HG02840 (cell line): ENCODE data around the gene HOOK1.
"Not testable (repeated sequence)": the region's sequence is repeated elsewhere in the genome, so short reads cannot be mapped to it uniquely, and the experiment has no call there.

Experiments
- ATAC-seq: cut with Tn5 transposase; IDR thresholded peaks from one replicate; pipeline ENCODE4 v1.9.1; 2021; ENCODE audit warnings: mild to moderate bottlenecking, moderate library complexity, moderate number of reproducible peaks; ENCODE audit not compliant: unreplicated experiment, low FRiP score

Gene HOOK1

DNA sequence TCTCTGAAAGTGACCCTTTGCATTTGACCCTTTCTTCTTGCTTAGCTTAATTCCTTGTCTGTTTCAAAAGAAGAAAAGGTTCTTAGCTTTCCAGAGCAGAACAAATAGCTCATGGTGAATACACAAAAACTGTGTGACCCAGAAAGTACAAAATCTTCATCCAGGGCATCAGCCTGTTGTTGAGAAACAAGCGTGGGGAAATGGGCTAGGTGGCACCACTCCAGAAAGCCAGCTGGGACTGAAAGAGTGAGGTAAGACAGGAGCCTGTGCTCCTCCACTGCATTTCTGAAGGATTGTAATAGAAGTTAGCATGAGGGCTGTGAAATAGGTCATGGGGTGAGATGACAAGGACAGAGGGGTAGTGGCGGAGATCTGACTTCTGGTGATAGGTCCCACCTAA, 66.0 kb downstream of the HOOK1 start:
- no peak for ATAC-seq

DNA sequence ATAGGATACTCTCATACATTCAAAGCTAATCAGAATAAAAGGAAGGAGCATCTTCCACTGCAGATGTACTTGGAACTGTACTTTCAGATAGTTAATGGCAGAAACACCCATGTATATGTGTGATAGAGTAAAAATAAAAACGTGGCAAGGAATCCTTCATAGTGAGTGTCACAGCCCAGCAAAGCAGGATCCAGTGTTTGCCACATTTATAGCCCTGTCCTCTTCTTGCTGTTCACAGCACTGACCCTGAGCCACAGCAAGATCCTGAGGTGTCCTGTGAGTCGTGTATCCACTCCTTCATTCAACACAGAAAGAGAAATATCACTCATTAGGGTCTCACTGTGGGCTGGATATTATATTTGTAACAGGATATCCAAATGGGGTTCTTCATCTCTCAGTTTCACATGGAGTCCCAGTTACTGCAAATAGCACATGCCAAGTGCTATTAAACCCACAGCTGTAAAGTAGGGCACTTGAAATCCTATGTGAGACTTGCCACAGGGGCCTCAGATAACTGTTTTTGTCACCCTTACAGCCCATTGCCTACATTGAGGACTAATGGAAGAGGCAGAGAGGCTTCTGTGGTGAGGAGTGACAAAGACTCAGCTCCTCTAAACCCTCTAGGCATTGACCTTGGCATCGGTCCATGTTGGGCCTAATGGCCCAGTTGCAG, 70.5 kb downstream of the HOOK1 start:
- no peak for ATAC-seq

DNA sequence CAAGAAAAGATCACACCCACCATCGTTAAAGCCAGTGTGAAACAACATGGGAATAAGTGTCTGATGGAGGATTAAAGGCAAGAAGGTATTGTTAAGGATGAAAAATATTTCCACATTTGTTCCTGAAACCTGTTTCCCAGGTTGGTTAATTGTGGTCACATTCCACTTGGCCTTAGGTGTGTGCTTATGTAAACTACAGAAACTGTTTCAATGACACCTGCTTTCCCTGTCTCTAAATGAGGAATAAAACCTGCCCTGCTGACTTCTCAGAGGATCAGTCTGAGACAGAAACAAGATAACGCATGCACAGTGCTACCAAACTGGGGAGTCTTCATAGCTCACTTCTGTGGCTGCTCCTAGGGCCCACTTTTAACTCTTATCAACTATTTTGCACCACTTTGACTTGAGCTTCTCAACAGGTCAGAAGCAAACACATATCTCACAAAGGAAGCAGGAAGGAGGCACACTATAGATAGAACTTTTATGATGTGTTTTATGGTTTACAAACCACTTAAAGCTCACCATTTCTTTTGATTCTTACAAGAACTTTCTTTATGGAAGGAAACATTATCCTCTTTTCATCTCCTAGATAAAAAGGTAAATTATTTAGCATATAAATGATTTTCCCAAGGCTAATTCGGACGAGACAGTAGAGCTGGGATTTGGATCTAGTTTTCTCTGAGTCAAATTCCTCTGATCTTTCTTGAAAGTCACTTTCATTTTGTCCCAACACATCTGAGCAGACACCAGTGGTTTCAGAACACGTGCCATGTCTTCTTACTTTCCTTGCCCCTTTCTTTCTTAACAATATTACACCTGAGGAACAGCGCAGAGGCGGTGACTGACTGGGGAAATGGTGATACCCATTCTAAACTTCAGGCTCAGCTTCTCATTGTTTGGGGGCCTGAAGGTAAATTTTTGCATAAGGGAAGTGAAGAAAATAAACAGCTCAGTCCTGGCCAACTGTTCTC, 78.4 kb downstream of the HOOK1 start:
- ATAC-seq: no peak

DNA sequence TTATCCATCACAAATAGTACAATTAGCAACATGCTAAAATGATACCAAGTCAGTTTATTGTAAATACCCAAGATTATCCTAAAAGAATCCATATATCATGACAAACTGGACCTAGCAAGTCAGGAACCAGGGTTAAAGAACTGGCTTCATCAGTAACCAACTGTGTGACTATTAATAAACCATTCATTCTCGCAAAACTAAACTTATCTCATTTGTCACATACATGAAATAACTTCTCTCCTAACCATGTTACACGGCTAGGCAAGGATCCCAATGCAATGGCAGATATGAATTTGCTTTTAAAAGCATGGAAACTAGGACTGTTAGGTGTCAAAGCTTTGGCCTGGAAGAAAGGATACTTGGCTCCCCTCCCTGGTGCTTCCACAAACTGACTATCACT, 82.4 kb downstream of the HOOK1 start:
- ATAC-seq: no peak

DNA sequence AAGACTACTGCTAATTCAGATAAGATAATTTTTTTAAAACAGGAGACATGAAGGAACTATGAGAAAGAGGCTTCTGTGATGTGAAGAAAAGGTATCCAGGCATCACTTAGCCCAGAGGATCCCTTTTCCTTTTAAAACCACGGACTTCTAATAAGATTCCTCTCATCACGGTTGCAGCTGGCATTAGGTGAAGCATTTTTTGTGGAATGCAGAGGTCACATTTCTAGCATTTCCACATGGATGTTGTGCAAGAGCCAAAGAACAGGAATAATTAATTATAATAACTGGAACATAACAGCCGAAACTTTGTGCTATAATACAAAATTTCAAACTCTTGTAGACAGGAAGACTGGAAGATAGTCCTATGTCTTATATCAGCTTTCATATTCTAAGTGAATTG, 84.2 kb downstream of the HOOK1 start:
- no peak for ATAC-seq

DNA sequence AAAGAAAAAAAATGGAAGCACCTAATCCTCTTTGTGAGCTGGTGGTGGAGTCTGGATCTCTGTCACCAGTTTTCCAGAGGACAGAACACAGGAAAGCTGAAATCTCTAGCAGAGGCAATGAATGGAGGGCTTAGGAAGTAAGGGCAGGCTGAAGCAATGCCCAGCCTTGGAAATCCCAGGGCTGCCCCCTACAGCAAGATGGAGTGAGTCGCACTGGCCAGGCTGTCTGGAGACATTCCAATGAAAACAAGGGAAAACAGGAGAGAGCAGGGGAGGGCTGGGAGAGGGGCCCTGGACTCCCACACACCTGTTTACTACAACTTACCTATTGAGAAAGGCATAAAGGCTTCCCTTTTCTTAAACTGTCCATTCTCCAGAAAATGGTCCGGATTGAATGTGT, 85.9 kb downstream of the HOOK1 start:
- no peak for ATAC-seq

DNA sequence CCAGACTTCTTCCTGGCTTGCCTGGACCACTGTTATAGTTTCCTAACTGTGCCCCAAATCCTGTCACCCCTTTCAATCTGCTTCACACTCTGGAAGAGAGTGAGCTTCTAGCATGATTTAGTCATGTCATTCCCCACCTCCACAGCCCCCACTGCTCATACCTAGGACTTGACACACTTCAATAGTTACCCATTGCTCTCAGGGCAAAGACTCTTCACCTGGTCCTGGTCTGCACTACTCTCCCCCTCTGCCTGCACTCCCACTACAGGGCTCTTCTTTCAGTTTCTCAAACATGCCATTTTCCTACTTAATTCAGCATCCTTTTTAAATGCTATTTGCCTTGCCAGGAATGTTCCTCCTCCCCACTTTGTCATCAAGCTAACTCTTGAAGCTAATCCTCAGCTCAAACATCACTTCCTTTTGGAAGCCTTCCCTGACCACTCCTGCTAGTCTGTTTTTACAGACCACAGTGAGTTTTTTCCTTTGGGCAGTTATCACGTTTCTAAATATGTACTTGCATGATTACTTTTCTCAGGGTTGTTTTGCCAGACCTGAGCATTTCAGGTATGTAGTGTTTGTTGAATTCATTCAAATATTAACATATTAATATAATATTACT, 87.1 kb downstream of the HOOK1 start:
- ATAC-seq: no peak

DNA sequence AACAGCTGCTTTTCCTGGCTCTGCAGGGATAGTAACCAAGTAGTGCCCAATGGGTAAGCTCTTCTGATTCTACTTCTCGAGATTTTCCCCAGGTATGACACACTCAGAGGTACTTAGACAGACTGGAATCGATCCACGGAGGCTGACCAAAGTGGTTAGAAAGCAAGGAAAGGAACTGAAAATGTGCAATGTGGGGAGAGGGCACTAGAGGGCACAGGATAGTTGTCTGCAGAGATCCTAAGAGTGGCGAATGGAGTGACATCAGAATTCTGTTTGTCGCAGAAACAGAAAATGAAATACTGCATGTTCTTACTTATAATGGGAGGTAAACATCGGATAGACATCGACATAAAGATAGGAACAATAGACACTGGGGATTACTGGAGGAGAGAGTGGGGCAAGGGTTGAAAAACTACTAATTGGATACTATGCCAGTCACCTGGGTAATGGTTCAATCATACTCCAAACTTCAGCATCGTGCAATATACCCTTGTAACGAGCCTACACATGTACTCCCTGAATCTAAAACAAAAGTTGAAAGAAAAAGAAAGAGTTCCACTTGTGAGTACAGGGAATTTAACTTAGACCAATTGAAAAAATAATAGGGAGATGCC, 88.5 kb downstream of the HOOK1 start:
- ATAC-seq: no peak

DNA sequence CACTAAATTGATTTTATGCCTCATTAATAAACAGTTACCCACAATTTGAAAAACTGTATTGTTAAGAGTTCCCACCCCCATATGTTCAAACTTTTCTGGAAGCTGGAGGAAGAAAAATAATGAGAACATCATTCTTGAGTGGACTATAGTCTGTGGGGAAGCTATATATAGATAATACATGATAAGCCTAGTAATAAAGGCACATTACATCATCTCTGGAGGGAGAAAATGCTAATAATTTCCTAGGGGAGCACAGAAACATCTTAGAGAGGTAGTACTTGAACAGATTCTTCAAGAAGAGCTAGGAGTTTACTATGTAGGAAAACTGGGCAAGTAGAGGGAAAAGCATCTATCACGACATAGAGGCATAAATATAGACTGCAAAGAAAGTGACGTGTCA, 92.2 kb downstream of the HOOK1 start:
- ATAC-seq: no peak

DNA sequence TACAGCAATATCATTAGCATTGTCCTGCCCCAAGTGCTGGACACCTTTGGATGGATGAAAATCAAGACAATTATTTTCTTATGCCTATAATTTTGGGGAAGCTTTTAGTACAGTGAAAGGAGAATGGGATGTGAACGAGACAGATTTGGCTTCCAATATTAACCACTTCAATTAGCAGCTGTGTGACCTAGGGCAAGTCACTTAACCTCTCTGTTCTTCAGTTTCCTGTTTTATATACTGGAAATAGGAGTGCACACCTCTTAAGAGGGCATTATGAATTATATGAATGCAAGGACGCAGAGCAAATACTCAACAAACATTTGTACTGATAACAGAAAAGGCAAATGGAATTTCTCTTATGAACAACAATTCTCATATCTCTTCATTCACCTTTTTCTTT, 93.3 kb downstream of the HOOK1 start:
- ATAC-seq: no peak

DNA sequence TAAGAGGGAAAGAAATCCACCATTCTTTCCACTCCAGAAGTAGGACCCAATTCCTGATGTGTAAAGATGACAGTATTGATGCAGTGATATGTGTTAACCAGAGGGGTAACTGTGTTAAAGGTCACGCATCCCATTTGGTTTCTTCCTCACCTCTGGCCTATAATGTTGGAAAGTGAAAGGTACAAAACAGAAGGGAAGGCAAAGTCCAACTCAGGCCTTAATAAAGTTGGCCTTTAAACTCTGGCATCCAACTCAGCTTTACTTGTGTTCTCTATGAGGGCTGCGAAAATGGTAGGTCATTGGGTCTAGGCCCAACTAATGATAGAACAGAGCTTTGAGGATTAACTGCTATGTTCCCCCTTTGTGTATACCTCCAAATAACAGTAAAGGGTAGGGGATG, 93.9 kb downstream of the HOOK1 start:
- no peak for ATAC-seq

DNA sequence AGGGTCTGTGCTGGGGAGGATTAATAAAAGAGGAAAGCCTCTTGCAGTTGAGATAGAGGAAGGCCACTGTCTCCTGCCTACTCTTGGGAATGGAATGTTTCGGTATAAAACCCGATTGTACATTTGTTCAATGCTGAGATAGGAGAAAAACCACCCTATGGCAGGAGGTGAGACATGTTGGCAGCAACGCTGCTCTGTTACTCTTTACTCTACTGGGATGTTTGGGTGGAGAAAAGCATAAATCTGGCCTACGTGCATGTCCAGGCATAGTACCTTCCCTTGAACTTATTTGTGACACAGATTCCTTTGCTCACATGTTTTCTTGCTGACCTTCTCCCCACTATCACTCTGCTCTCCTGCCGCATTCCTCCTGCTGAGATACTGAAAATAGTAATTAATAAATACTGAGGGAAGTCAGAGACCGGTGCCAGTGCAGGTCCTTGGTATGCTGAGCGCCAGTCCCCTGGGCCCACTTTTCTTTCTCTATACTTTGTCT, 100.1 kb downstream of the HOOK1 start:
- not testable (repeated sequence) for ATAC-seq

DNA sequence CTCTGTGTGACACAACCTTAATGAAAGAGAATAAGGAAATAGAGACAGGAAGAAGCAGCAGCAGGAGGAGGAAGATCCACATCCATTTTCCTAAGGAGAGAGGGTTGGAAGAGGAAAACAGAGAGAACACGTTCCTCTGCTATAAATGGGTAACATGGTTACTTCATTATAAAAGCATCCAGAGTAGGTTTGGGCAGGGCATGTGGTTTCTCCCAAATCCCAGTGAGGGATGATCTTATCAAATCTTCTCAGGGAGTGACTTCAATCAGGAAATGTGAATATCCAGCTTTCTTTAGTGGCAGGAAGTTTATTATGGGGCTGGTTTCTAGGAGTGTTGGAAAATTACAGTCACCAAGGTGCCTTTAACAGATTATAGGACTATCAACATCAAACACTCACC, 100.8 kb downstream of the HOOK1 start:
- no peak for ATAC-seq

DNA sequence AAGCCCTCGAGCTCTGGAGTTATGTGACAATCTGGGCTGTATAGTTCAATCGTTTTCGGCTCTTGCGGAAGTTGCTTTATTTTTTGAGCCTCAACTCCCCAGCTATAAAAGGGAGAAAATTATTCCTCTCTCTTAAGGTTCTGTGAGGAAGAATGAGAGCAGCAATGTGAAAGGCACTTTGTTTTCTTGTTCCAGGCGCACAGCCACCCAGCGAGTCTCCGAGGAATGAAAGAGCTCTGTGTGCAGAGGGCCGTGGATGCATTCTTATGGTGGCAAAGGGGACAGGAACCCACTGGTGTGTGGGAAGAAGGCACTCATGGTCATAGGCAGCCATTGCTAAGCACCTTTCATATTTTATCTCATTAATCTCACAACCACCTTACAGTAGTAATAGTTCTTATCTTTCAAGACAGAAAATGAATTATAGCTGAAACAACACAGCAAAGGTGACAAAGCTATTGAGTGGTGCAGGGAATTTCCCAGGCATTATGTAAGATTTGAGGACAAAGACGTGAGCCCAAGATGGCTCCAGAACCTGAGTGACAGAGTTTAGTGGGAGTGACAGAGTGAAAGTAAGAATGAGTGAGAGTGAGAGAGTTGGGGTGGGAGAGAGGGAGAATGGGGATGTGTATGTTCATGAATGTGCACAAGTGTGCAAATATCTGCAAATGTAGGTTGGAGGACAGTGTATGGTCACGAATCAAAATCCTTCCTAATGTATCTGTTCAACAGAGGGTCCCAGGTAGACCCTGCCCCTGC, 102.5 kb downstream of the HOOK1 start:
- ATAC-seq: no peak

DNA sequence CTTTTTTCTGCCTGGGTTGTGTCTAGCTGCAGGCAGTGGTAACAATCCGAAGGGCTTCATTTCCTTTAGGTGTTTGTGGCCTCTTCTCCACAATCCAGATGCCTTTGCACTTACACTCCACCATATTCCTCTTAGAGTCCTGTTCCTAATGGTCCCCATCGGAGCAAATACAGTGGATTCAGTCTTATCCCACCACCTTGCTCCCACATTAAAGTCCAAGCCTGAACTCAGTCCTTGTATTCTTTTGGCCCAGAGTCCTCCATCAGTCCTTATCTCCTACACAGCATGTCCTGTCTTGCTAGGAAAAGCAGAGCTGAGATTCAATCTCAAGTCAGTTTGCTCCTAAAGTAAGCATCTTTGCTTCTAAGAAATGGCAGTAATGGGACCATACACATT, 103.0 kb downstream of the HOOK1 start:
- no peak for ATAC-seq

DNA sequence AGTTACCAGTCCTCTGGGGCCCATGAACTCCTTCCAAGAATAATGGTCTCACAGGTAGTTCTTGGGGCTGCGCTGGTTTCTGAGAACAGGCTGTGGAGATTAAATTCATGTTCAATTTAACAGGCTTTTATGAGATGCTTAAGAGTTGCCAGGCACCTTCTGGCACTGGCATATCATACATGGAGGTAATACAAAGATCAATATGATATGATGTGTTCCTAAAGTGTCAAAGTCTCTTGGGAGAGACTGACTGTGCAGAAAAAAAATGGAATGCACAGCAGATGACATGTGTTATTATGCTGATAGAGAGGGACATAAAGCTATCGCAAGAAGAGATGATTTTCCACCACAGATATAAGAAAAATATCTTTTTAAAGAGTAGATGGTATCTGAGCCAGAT, 105.0 kb downstream of the HOOK1 start:
- ATAC-seq: no peak

DNA sequence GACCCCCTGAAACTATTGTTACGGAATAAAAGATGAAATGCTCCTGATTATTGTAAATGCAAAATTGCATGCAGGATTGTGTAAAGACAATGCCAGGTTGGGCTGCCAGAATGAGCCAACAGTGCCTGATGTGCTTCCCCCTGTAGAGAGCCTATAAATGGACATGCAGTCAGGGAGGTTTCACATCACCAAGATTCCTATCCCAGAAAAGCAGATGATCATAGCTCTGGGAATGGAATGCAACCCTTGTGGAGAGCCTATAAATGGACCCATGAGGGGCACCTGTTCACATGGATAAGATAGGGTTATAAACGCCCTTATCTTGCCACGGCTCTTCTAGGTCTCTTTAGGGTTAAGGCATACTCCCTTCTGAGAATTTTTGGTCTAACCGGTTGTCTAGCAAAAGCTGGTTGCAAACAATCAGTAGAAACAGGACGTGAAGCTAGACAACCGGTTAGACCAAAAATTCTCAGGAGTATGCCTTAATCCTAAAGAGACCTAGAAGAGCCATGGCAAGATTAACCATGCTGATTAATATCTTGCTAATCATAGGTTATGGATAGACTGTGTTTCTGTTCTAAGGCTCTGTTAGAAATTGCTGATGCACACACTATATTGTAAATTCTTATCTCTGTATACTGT, 106.6 kb downstream of the HOOK1 start:
- ATAC-seq: not testable (repeated sequence)

DNA sequence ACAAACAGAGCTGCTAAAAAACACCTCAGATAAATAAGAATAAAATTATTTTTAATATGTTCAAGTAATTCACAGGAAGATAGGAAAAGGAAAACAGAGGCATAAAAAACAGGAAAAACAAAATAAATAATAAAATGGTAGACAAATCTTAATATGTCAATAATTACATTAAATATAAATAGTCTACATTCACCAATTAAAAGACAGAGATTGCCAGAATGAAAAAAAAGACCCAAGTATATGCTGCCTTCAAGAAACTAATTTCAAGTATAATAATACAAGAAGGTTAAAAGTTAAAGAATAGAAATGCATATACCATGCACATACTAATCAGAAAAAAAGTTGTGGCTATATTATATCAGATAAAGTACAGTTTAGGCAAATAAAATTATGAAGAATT, 109.9 kb downstream of the HOOK1 start:
- ATAC-seq: no peak
